Neural cell (in vitro differentiated cells): ENCODE data around the gene CNIH3. TPM values are rescaled to one million over a fixed set of nuclear protein-coding genes. Genes with fewer than 3 reads are reported as not detected.

ENCODE experiments used
- H2AFZ ChIP-seq: fragments of 200-600, 300-800 bp; sonication (generic), shearing (Covaris generic); 2 replicates; pipeline ENCODE4 v1.6.0; 2014; ENCODE audit warnings: low read depth, mild to moderate bottlenecking, antibody characterized with exemption, low read length, moderate library complexity
- H3F3A ChIP-seq: fragments of 200-600 bp; shearing (Covaris generic); 2 replicates; pipeline ENCODE4 v1.6.1; 2016; ENCODE audit warnings: mild to moderate bottlenecking, moderate library complexity, mixed read lengths, antibody characterized with exemption, low read length; ENCODE audit not compliant: insufficient read depth, poor library complexity, severe bottlenecking
- H3K27ac ChIP-seq: fragments of 200-600, 300-800 bp; sonication (generic), shearing (Covaris generic); 2 replicates; pipeline ENCODE4 v1.5.1; 2014; ENCODE audit warnings: mild to moderate bottlenecking, low read length, moderate library complexity
- H3K27me3 ChIP-seq: fragments of 300-800, 200-600 bp; sonication (generic), shearing (Covaris generic); 2 replicates; pipeline ENCODE4 v1.6.0; 2014; ENCODE audit warnings: mild to moderate bottlenecking, low read depth, low read length, moderate library complexity; ENCODE audit not compliant: insufficient read depth
- H3K36me3 ChIP-seq: fragments of 300-800, 200-600 bp; sonication (generic), shearing (Covaris generic); 2 replicates; pipeline ENCODE4 v1.5.1; 2014; ENCODE audit warnings: mild to moderate bottlenecking, antibody characterized with exemption, low read length, moderate library complexity; ENCODE audit not compliant: insufficient read depth
- H3K4me2 ChIP-seq: fragments of 300-800, 200-600 bp; sonication (generic), shearing (Covaris generic); 2 replicates; pipeline ENCODE4 v1.6.0; 2014; ENCODE audit warnings: mild to moderate bottlenecking, low read length
- H3K4me3 ChIP-seq: fragments of 300-800, 200-600 bp; sonication (generic), shearing (Covaris generic); 2 replicates; pipeline ENCODE4 v1.5.1; 2014; ENCODE audit warnings: mild to moderate bottlenecking, low read length, moderate library complexity
- H3K79me2 ChIP-seq: fragments of 200-600 bp; shearing (Covaris generic); replicated peaks from 2 replicates; pipeline ENCODE4 v1.6.0; 2014; ENCODE audit warnings: mild to moderate bottlenecking, low read length, moderate library complexity; ENCODE audit not compliant: insufficient read depth
- H3K9ac ChIP-seq: fragments of 300-800, 200-600 bp; sonication (generic), shearing (Covaris generic); 2 replicates; pipeline ENCODE4 v1.6.1; 2016; ENCODE audit warnings: mild to moderate bottlenecking, low read length, mixed read lengths
- H3K9me2 ChIP-seq: fragments of 200-600 bp; shearing (Covaris generic); 2 replicates; pipeline ENCODE4 v1.6.1; 2016; ENCODE audit warnings: mild to moderate bottlenecking, low read length, mixed read lengths; ENCODE audit not compliant: insufficient read depth
- H3K9me3 ChIP-seq: fragments of 200-600, 300-800 bp; sonication (generic), shearing (Covaris generic); 2 replicates; pipeline ENCODE4 v1.6.1; 2016; ENCODE audit warnings: mild to moderate bottlenecking, mixed run types, low read length, moderate library complexity, mixed read lengths
- H4K20me1 ChIP-seq: fragments of 200-600 bp; shearing (Covaris generic); 2 replicates; pipeline ENCODE4 v1.6.1; 2016; ENCODE audit warnings: mild to moderate bottlenecking, mixed run types; ENCODE audit not compliant: insufficient read depth
- CTCF ChIP-seq: fragments of 450-650 bp; IDR thresholded peaks from 2 replicates; pipeline ENCODE4 v1.5.1; 2014; ENCODE audit warnings: antibody characterized with exemption, mild to moderate bottlenecking, moderate library complexity; ENCODE audit not compliant: poor library complexity, severe bottlenecking
- EP300 ChIP-seq: fragments of 450-650 bp; conservative IDR thresholded peaks from 2 replicates; pipeline ENCODE4 v1.6.1; 2014; ENCODE audit warnings: antibody characterized with exemption, mild to moderate bottlenecking, moderate library complexity; ENCODE audit not compliant: poor library complexity, severe bottlenecking
- EZH2 ChIP-seq: fragments of 200-600, 300-800 bp; shearing (Covaris generic), sonication (generic); IDR thresholded peaks from 2 replicates; pipeline ENCODE4 v1.6.1; 2014; ENCODE audit warnings: antibody characterized with exemption, low read length, borderline replicate concordance, mild to moderate bottlenecking; ENCODE audit not compliant: insufficient read depth, poor library complexity, severe bottlenecking
- MXI1 ChIP-seq: fragments of 450-650 bp; conservative IDR thresholded peaks from 2 replicates; pipeline ENCODE4 v1.6.1; 2014; ENCODE audit warnings: antibody characterized with exemption, mild to moderate bottlenecking; ENCODE audit not compliant: poor library complexity, severe bottlenecking
- POLR2AphosphoS5 ChIP-seq: IDR thresholded peaks from 2 replicates; pipeline ENCODE4 v1.6.1; 2012
- RAD21 ChIP-seq: fragments of 450-650 bp; conservative IDR thresholded peaks from 2 replicates; pipeline ENCODE4 v1.6.1; 2014; ENCODE audit warnings: antibody characterized with exemption, mild to moderate bottlenecking, moderate library complexity
- REST ChIP-seq: IDR thresholded peaks from 2 replicates; pipeline ENCODE4 v1.6.1; 2012; ENCODE audit warnings: borderline replicate concordance
- SMC3 ChIP-seq: fragments of 450-650 bp; conservative IDR thresholded peaks from 2 replicates; pipeline ENCODE4 v1.6.1; 2014; ENCODE audit warnings: antibody characterized with exemption, mild to moderate bottlenecking, moderate library complexity; ENCODE audit not compliant: poor library complexity
- TAF1 ChIP-seq: IDR thresholded peaks from 2 replicates; pipeline ENCODE4 v1.6.1; 2012; ENCODE audit warnings: low read depth
- polyA plus RNA-seq: library from polyadenylated mRNA; depleted of rRNA; stranded (reverse); fragments of >200 nt; gene quantifications from 2 replicates; pipeline ENCODE4 v1.2.3, GENCODE V29; 2014

Gene CNIH3
- polyA plus RNA-seq, 1 donor from 2014 or later: 9.3 TPM

GRCh38 chr1:224609333-224609732, 6.8 kb upstream of the CNIH3 start:
- Histone ChIP-seq H3K27me3 (peaks cover 5% of the 10 kb centered on the region), H3K27ac (no peak overlapping the region), H3F3A (no peaks in the 10 kb centered on the region), H3K36me3 (no peaks in the 10 kb centered on the region), H3K4me2 (no peak overlapping the region), H4K20me1 (no peaks in the 10 kb centered on the region), H3K9me3 (no peaks in the 10 kb centered on the region), H2AFZ (no peak overlapping the region), H3K79me2 (no peaks in the 10 kb centered on the region), H3K9ac (no peak overlapping the region), H3K4me3 (no peak overlapping the region), H3K9me2 (no peaks in the 10 kb centered on the region)
- TF ChIP-seq POLR2AphosphoS5 (no peak), REST (no peak), SMC3 (no peak), RAD21 (no peak), TAF1 (no peak), EP300 (no peak), EZH2 (no peak), MXI1 (no peak), CTCF (no peak)

GRCh38 chr1:224612246-224612645, 3.9 kb upstream of the CNIH3 start:
- no peak overlapping the region for H3K27ac ChIP-seq
- H3K9me2 ChIP-seq: no peaks in the 10 kb centered on the region
- H3K4me3 ChIP-seq: no peak overlapping the region
- no peak overlapping the region for H3K4me2 ChIP-seq
- H2AFZ ChIP-seq: no peak overlapping the region
- no peaks in the 10 kb centered on the region for H3K79me2 ChIP-seq
- no peak overlapping the region for H3K9ac ChIP-seq
- no peaks in the 10 kb centered on the region for H3K36me3 ChIP-seq
- H3F3A ChIP-seq: no peaks in the 10 kb centered on the region
- H3K27me3 ChIP-seq: peaks cover 32% of the 10 kb centered on the region
- no peak for TF ChIP-seq TAF1
- no peak for TF ChIP-seq EP300
- TF ChIP-seq MXI1: no peak
- H3K9me3 ChIP-seq: no peaks in the 10 kb centered on the region
- H4K20me1 ChIP-seq: no peaks in the 10 kb centered on the region

- Histone ChIP-seq H3K4me3 (no peak overlapping the region), H3F3A (no peaks in the 10 kb centered on the region), H3K36me3 (no peaks in the 10 kb centered on the region), H3K79me2 (no peaks in the 10 kb centered on the region), H3K27ac (no peak overlapping the region), H3K9me3 (no peaks in the 10 kb centered on the region), H2AFZ (no peak overlapping the region), H3K9me2 (no peaks in the 10 kb centered on the region), H3K4me2 (no peak overlapping the region), H3K9ac (no peak overlapping the region), H3K27me3 (peaks cover 44% of the 10 kb centered on the region), H4K20me1 (no peaks in the 10 kb centered on the region)
- TF ChIP-seq REST (no peak), RAD21 (no peak), POLR2AphosphoS5 (no peak), TAF1 (no peak), SMC3 (no peak), EP300 (no peak), EZH2 (no peak), CTCF (no peak), MXI1 (no peak)
Observed at GRCh38 chr1:224613486-224613885, 2.6 kb upstream of the CNIH3 start.
